Measurements from ENCODE around the gene PPP4C. TPM values are rescaled to one million over a fixed set of nuclear protein-coding genes. Genes with fewer than 3 reads are reported as not detected.

PPP4C gene
- total RNA-seq, 1 donor from 2014 or later, result 68.9 TPM

DNA sequence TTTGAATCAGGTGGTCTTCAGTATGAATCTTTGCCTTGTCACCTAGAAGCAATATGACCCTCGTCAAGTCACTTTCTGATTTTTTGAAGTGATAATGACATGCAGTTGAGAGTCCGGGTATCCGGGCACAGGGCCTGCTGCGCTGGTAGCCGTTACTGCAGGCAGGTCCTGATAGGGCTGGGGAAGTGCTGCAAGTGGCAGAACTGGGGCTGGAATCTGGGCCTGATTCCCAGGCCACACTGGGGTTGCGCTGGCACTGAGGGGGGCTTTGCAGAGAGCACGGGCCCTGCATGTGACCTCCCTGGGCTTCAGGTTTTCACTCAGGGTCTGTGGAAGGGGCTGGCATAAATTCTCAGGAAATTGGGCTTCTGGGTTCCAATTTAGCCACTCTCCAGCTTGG is 3.0 kb downstream of the PPP4C start:
- Histone ChIP-seq H3K4me1 (peaks cover 31% of the 10 kb centered on the region), H3K36me3 (peaks cover 63% of the 10 kb centered on the region), H3K4me3 (no peak overlapping the region)

DNA sequence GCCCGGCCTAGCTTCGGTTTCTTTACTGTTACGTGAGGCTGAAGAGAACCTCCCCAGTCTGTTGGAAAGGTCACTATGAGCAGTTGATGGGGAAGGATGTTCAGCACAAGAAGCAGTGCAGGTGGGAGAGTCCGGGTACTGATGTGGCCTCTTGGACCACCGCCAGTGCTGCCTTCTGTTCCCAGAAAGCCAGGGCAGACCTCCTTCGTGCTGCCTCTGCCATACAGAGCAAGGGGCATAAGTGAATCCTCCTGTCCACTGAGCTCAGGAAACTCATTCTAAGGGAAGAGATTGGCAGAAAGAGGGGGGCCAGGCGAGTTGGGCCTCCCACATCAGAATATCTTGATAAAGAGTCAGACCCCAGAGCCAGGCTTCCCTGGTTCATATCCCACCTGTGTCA is 3.7 kb downstream of the PPP4C start:
- no peak overlapping the region for H3K4me3 ChIP-seq
- H3K9me3 ChIP-seq, result no peaks in the 10 kb centered on the region
- H3K36me3 ChIP-seq, result peaks cover 71% of the 10 kb centered on the region
- TF ChIP-seq, protein P1, sequence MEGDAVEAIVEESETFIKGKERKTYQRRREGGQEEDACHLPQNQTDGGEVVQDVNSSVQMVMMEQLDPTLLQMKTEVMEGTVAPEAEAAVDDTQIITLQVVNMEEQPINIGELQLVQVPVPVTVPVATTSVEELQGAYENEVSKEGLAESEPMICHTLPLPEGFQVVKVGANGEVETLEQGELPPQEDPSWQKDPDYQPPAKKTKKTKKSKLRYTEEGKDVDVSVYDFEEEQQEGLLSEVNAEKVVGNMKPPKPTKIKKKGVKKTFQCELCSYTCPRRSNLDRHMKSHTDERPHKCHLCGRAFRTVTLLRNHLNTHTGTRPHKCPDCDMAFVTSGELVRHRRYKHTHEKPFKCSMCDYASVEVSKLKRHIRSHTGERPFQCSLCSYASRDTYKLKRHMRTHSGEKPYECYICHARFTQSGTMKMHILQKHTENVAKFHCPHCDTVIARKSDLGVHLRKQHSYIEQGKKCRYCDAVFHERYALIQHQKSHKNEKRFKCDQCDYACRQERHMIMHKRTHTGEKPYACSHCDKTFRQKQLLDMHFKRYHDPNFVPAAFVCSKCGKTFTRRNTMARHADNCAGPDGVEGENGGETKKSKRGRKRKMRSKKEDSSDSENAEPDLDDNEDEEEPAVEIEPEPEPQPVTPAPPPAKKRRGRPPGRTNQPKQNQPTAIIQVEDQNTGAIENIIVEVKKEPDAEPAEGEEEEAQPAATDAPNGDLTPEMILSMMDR (IDR thresholded peaks at IDR 0.05), result no peak
- intact Hi-C loops (cut with DNase I), result no loop called here
- ATAC-seq, result no peak
- no peak overlapping the region for H3K27ac ChIP-seq
- H3K27me3 ChIP-seq (ENCODE audit: low read depth), result no peaks in the 10 kb centered on the region
- H3K4me1 ChIP-seq, result peaks cover 31% of the 10 kb centered on the region
- no peak for DNase-seq

More for the DNA sequence above, 3.0 kb downstream of the PPP4C start:
- TF ChIP-seq, protein P1 (IDR thresholded peaks at IDR 0.05), result no peak
- Histone ChIP-seq H3K9me3 (no peaks in the 10 kb centered on the region), H3K27ac (no peak overlapping the region), H3K27me3 (ENCODE audit: low read depth) (no peaks in the 10 kb centered on the region)
- DNase-seq, result no peak
- intact Hi-C loops (cut with DNase I), result no loop called here
- ATAC-seq, result no peak

DNA sequence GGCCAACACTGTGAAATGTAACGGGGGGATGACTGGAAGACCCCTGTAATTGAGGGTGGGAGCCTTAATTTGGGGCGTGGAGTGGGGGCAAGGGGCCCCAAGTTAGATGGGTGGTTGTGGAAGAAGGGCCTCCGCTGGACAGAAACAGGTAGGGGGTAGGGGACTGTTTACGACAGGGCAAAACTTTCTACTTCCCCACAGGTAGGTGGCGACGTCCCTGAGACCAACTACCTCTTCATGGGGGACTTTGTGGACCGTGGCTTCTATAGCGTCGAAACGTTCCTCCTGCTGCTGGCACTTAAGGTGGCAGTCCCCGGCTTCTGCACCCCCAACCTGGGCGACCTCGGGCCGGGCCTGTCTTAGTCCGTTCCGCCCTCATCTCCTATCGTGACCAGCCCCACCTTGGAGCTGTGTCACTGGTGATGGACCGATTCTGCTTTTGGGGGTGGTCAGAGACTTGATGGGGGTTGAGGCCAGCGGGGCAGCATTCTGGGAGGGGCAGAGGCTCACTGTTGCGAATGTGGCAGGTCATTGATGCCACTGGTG is 6.8 kb downstream of the PPP4C start:
- no peak for DNase-seq
- Histone ChIP-seq H3K27me3 (ENCODE audit: low read depth) (no peaks in the 10 kb centered on the region), H3K27ac (no peak overlapping the region), H3K4me1 (peaks cover 12% of the 10 kb centered on the region), H3K4me3 (no peak overlapping the region), H3K9me3 (no peaks in the 10 kb centered on the region), H3K36me3 (peaks cover 87% of the 10 kb centered on the region)
- no peak for ATAC-seq
- TF ChIP-seq, protein P1 (IDR thresholded peaks at IDR 0.05), result no peak
- intact Hi-C loops (cut with DNase I), result no loop called here

DNA sequence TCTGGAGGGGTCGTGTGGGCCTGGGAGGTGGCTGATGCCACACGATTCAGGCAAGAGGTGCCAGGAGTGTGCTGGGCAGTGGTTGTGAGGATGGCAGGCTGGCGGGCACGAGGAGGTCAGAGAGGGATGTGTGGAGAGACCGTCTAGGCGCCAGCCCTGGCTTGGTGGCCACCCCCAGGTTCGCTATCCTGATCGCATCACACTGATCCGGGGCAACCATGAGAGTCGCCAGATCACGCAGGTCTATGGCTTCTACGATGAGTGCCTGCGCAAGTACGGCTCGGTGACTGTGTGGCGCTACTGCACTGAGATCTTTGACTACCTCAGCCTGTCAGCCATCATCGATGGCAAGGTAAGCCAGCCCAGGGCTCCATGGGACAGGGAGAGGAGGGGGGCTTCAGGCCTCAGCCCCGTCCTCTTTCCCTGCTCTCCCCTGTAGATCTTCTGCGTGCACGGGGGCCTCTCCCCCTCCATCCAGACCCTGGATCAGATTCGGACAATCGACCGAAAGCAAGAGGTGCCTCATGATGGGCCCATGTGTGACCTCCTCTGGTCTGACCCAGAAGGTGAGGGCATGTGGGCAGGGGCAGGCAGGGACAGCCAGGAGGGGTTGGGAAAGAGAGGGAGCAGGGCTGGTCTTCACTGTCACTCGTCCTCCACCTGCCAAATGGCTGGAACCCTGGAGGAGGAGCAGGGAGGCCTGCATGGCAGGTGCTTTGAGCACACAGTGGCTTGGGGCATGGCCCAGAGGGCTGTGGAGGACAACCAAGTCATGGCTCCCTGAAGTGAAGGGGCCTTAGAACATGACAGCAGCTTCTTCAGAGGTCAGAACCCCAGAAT is 7.6 kb downstream of the PPP4C start:
- no peak for DNase-seq
- no peak overlapping the region for H3K4me3 ChIP-seq
- no peak for ATAC-seq
- intact Hi-C loops (cut with DNase I), result no loop called here
- H3K27me3 ChIP-seq (ENCODE audit: low read depth), result no peaks in the 10 kb centered on the region
- H3K9me3 ChIP-seq, result no peaks in the 10 kb centered on the region
- H3K27ac ChIP-seq, result no peak overlapping the region
- H3K36me3 ChIP-seq, result peaks cover 79% of the 10 kb centered on the region
- TF ChIP-seq, protein P1 (IDR thresholded peaks at IDR 0.05), result no peak
- H3K4me1 ChIP-seq, result peaks cover 4% of the 10 kb centered on the region

DNA sequence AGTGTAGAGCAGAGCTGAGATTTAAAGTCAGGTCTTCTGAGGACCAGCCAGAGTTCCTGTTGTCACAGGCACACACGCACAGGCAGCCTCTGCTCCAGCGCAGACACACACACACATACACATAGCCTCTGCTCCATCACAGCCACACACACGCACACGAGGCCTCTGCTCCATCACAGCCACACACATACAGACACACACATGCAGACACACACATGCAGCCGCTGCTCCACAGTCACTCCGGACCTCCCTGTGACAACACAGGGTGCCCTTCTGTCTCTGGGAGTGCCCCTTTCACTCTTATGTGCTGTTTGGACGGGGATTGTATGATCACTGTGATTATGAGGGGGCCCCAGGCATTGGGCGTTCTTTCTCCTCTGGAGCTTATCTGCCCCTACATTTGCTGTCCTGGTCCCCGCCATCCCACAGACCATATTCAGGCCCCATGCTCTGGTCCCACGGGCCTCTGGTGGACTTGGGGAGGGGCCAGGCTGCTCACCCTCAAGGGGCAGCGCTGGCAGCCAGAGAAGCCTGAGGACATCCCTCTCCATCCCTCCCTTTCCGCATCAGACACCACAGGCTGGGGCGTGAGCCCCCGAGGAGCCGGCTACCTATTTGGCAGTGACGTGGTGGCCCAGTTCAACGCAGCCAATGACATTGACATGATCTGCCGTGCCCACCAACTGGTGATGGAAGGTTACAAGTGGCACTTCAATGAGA is 8.5 kb downstream of the PPP4C start:
- ATAC-seq (no peak), DNase-seq (no peak)
- Histone ChIP-seq H3K9me3 (no peaks in the 10 kb centered on the region), H3K27ac (no peak overlapping the region), H3K4me1 (no peaks in the 10 kb centered on the region), H3K4me3 (no peak overlapping the region), H3K27me3 (ENCODE audit: low read depth) (no peaks in the 10 kb centered on the region), H3K36me3 (peaks cover 71% of the 10 kb centered on the region)
- TF ChIP-seq, protein P1 (IDR thresholded peaks at IDR 0.05), result no peak
- intact Hi-C loops (cut with DNase I), result no loop called here
